Heart left ventricle (tissue), 13 donors: ENCODE data around the gene GSDME.

Source experiments
- POLR2A ChIP-seq, 2 donors: fragments of 450-650 bp; IDR thresholded peaks; one replicate each; pipeline ENCODE4 v1.6.1; 2017; ENCODE audit warnings: antibody characterized with exemption in 2 of 2, mild to moderate bottlenecking in 2 of 2, moderate library complexity in 2 of 2
- TF ChIP-seq, protein P1 (sequence below), 12 donors: fragments of 200-600 bp; sonication (generic) in 4 of 12; IDR thresholded peaks; one replicate each; pipeline versions ENCODE4 v1.5.0 to v1.8.0; 2018 to 2022; ENCODE audit warnings: antibody characterized with exemption in 12 of 12, mild to moderate bottlenecking in 5 of 12
- donor health status: ischemic (EF 13 %, LVEDD 7.1; RV severe dilation, severe dysfunction).
- donor health status: DM: no; HTN: yes; CAD: no.
- donor health status: DM: no; HTN: no; CAD: no.
- donor health status: ischemic (EF 25% LVEDD 6.9; RV normal size, moderate dysfunction).
- donor health status: ischemic (EF 25% LVEDD 5.7; RV mildly dilated, moderate dysfunction).
- donor health status: ischemic (EF 35%, LVEDD 5.7; RV mildly dilated, moderate dysfunction).
- donor health status: nonischemic (EF 11% LVEDD 7.7; RV severe dilation, severe dysfunction).
- donor health status: DM: yes; HTN: yes; CAD: no.
- donor health status: PGD.
- donor health status: ischemic (EF 29% LVEDD 5.4; RV normal size, mild dysfunction).
- donor health status: nonischemic (EF 23%, LVEDD 6.1; RV moderate dilation, normal function).

DNA sequence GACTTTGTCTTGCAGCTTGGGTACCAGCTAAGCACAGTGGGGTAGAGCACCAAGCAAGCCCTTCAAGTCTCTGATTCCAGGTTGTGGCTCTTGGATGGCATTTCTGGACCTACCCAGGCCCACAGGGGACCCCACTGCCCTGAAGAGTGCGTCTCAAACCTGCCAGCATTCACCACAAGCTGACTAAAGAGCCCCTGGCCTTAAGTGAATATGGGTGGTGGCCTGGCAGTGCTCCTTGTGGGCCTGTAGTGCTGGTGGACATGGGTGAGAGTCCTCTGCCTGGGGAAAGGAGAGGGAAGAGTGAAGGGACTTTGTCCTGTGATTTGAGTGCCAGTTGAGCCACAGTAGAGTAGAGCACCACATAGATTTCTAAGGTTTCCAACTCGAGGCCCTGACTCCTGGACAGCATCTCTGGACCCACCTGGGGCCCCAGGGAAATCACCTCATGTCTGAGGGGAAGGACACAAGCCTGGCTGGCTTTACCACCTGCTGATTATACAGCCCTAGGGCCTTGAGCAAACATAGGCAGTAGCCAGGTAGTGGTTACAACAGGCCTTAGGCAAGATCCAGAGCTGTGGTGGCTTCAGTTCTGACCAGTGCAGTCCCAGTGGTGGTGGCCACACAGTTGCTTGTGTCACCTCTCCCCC is 23.7 kb downstream of the GSDME start:
- TF ChIP-seq, protein P1, sequence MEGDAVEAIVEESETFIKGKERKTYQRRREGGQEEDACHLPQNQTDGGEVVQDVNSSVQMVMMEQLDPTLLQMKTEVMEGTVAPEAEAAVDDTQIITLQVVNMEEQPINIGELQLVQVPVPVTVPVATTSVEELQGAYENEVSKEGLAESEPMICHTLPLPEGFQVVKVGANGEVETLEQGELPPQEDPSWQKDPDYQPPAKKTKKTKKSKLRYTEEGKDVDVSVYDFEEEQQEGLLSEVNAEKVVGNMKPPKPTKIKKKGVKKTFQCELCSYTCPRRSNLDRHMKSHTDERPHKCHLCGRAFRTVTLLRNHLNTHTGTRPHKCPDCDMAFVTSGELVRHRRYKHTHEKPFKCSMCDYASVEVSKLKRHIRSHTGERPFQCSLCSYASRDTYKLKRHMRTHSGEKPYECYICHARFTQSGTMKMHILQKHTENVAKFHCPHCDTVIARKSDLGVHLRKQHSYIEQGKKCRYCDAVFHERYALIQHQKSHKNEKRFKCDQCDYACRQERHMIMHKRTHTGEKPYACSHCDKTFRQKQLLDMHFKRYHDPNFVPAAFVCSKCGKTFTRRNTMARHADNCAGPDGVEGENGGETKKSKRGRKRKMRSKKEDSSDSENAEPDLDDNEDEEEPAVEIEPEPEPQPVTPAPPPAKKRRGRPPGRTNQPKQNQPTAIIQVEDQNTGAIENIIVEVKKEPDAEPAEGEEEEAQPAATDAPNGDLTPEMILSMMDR (IDR thresholded peaks at IDR 0.05), result no peak
- no peak for TF ChIP-seq POLR2A (IDR thresholded peaks at IDR 0.05)
